MM.1S (cell line): ENCODE results near the gene PERM1.

ENCODE experiments used
- CTCF ChIP-seq: fragments of 300-600 bp; sonication (generic); IDR thresholded peaks from 2 replicates; pipeline ENCODE4 v1.5.1; 2016; ENCODE audit warnings: antibody characterized with exemption, low read length, mixed read lengths
- EZH2phosphoT487 ChIP-seq: fragments of 300-600 bp; sonication (generic); IDR thresholded peaks from 2 replicates; pipeline ENCODE4 v1.6.1; 2018; ENCODE audit warnings: antibody characterized with exemption, low read length

- TF ChIP-seq CTCF (no peak), EZH2phosphoT487 (no peak)
Measured at GRCh38 chr1:1022302-1023009, 40.6 kb upstream of the PERM1 start.
